Subcutaneous abdominal adipose tissue (tissue), 5 donors: ENCODE data around the gene ELP4.

Experiments
- H3K27ac ChIP-seq: one replicate; pipeline ENCODE4 v1.7.0; 2013; ENCODE audit warnings: low read depth, mild to moderate bottlenecking, inconsistent platforms, low read length, moderate library complexity
- H3K27me3 ChIP-seq, 5 donors: one replicate each; pipeline ENCODE4 v1.7.0; 2013; ENCODE audit warnings: low read length in 5 of 5, inconsistent platforms in 1 of 5; ENCODE audit not compliant: control insufficient read depth in 5 of 5, insufficient read depth in 4 of 5
- H3K36me3 ChIP-seq, 5 donors: one replicate each; pipeline ENCODE4 v1.7.0; 2013; ENCODE audit warnings: low read length in 5 of 5; ENCODE audit not compliant: control insufficient read depth in 5 of 5, insufficient read depth in 5 of 5
- H3K4me1 ChIP-seq, 5 donors: one replicate each; pipeline ENCODE4 v1.7.0; 2013; ENCODE audit warnings: low read length in 5 of 5, mild to moderate bottlenecking in 3 of 5, moderate library complexity in 1 of 5; ENCODE audit not compliant: control insufficient read depth in 5 of 5, insufficient read depth in 5 of 5
- H3K4me3 ChIP-seq, 5 donors: one replicate each; pipeline ENCODE4 v1.7.0; 2013; ENCODE audit warnings: low read length in 5 of 5, low read depth in 1 of 5
- H3K9ac ChIP-seq, 5 donors: one replicate each; pipeline ENCODE4 v1.7.0; 2013; ENCODE audit warnings: low read length in 5 of 5, mild to moderate bottlenecking in 4 of 5, moderate library complexity in 3 of 5
- H3K9me3 ChIP-seq, 5 donors: one replicate each; pipeline ENCODE4 v1.7.0; 2013; ENCODE audit warnings: low read length in 5 of 5; ENCODE audit not compliant: control insufficient read depth in 5 of 5
- donor health status: healthy.
- donor health status: healthy.
- donor health status: healthy.
- donor health status: healthy.
- donor health status: healthy.

The ELP4 gene

GRCh38 chr11:31509429-31510345, at the start of gene ELP4, which contains the start of gene IMMP1L:
Gene ELP4 (plus strand): TSS chr11:31509767. CDS start chr11:31509785, 18 bp downstream.
Gene IMMP1L (minus strand): TSS chr11:31509622. CDS start chr11:31463276, 46,346 bp downstream.
- H3K9me3 ChIP-seq, result no peaks in the 10 kb centered on the region
- H3K9ac ChIP-seq, result peak within 1 kb of the TSS; percentile 89 to 97 (median 96)
- H3K27ac ChIP-seq, result peak within 1 kb of the TSS; percentile 84
- peak within 1 kb of the TSS; percentile 87 to 100 (median 98) for H3K4me3 ChIP-seq
- peaks cover 0 to 4% (median 3%) of the 10 kb centered on the region in 5 donors for H3K36me3 ChIP-seq
- H3K4me1 ChIP-seq, result peaks cover 0 to 27% (median 18%) of the 10 kb centered on the region in 5 donors
- no peaks in the 10 kb centered on the region for H3K27me3 ChIP-seq

GRCh38 chr11:31464436-31464835, 45.1 kb upstream of the ELP4 start:
- Histone ChIP-seq H3K27ac (no peak overlapping the region), H3K9ac (no peak overlapping the region), H3K27me3 (no peaks in the 10 kb centered on the region), H3K36me3 (peaks cover 0 to 13% (median 0%) of the 10 kb centered on the region in 5 donors), H3K4me3 (no peak overlapping the region), H3K4me1 (no peaks in the 10 kb centered on the region), H3K9me3 (peaks cover 0 to 13% (median 6%) of the 10 kb centered on the region in 5 donors)

- no peaks in the 10 kb centered on the region for H3K4me1 ChIP-seq
- no peak overlapping the region for H3K4me3 ChIP-seq
- no peaks in the 10 kb centered on the region for H3K36me3 ChIP-seq
- no peak overlapping the region for H3K9ac ChIP-seq
- H3K9me3 ChIP-seq, result no peaks in the 10 kb centered on the region
- no peak overlapping the region for H3K27ac ChIP-seq
- no peaks in the 10 kb centered on the region for H3K27me3 ChIP-seq
Measured at GRCh38 chr11:31474083-31474482, 35.5 kb upstream of the ELP4 start.

GRCh38 chr11:31477528-31478222, 31.9 kb upstream of the ELP4 start:
- no peaks in the 10 kb centered on the region for H3K4me1 ChIP-seq
- no peak overlapping the region for H3K27ac ChIP-seq
- no peak overlapping the region for H3K4me3 ChIP-seq
- H3K36me3 ChIP-seq, result no peaks in the 10 kb centered on the region
- H3K27me3 ChIP-seq, result no peaks in the 10 kb centered on the region
- no peak overlapping the region for H3K9ac ChIP-seq
- H3K9me3 ChIP-seq, result no peaks in the 10 kb centered on the region

GRCh38 chr11:31478223-31478590, 31.4 kb upstream of the ELP4 start:
- H3K27me3 ChIP-seq, result no peaks in the 10 kb centered on the region
- no peak overlapping the region for H3K4me3 ChIP-seq
- H3K9me3 ChIP-seq, result no peaks in the 10 kb centered on the region
- no peak overlapping the region for H3K27ac ChIP-seq
- no peaks in the 10 kb centered on the region for H3K4me1 ChIP-seq
- no peak overlapping the region for H3K9ac ChIP-seq
- no peaks in the 10 kb centered on the region for H3K36me3 ChIP-seq

GRCh38 chr11:31479066-31479465, 30.5 kb upstream of the ELP4 start:
- H3K27me3 ChIP-seq, result no peaks in the 10 kb centered on the region
- H3K4me3 ChIP-seq, result no peak overlapping the region
- no peak overlapping the region for H3K9ac ChIP-seq
- H3K36me3 ChIP-seq, result no peaks in the 10 kb centered on the region
- no peak overlapping the region for H3K27ac ChIP-seq
- no peaks in the 10 kb centered on the region for H3K9me3 ChIP-seq
- no peaks in the 10 kb centered on the region for H3K4me1 ChIP-seq

GRCh38 chr11:31480930-31481329, 28.6 kb upstream of the ELP4 start:
- Histone ChIP-seq H3K27me3 (no peaks in the 10 kb centered on the region), H3K27ac (no peak overlapping the region), H3K4me1 (no peaks in the 10 kb centered on the region), H3K9me3 (no peaks in the 10 kb centered on the region), H3K9ac (no peak overlapping the region), H3K4me3 (no peak overlapping the region), H3K36me3 (no peaks in the 10 kb centered on the region)

GRCh38 chr11:31484497-31484896, 25.1 kb upstream of the ELP4 start:
- Histone ChIP-seq H3K9ac (no peak overlapping the region), H3K27me3 (no peaks in the 10 kb centered on the region), H3K36me3 (no peaks in the 10 kb centered on the region), H3K4me3 (no peak overlapping the region), H3K4me1 (no peaks in the 10 kb centered on the region), H3K9me3 (no peaks in the 10 kb centered on the region), H3K27ac (no peak overlapping the region)

GRCh38 chr11:31487848-31488247, 21.7 kb upstream of the ELP4 start:
- no peaks in the 10 kb centered on the region for H3K27me3 ChIP-seq

GRCh38 chr11:31492320-31492913, 17.1 kb upstream of the ELP4 start:
- Histone ChIP-seq H3K9me3 (no peaks in the 10 kb centered on the region), H3K4me1 (no peaks in the 10 kb centered on the region), H3K36me3 (no peaks in the 10 kb centered on the region), H3K27me3 (no peaks in the 10 kb centered on the region), H3K4me3 (no peak overlapping the region), H3K27ac (no peak overlapping the region), H3K9ac (peak overlapping the region in 1 of 5 donors; percentile 0)

More at GRCh38 chr11:31487848-31488247, 21.7 kb upstream of the ELP4 start:
- Histone ChIP-seq H3K9ac (no peak overlapping the region), H3K4me3 (no peak overlapping the region), H3K36me3 (no peaks in the 10 kb centered on the region), H3K27ac (no peak overlapping the region), H3K4me1 (no peaks in the 10 kb centered on the region), H3K9me3 (no peaks in the 10 kb centered on the region)
